ENCODE measurements around the gene GALNT2. TPM values are rescaled to one million over a fixed set of nuclear protein-coding genes. Genes with fewer than 3 reads are reported as not detected.

The GALNT2 gene
- total RNA-seq, 1 donor from 2014 or later = 31.9 TPM

GRCh38 chr1:230263568-230264195, 196.6 kb downstream of the GALNT2 start:
- DNase-seq (ENCODE audit: low read depth) = no peak
- FAIRE-seq = no peak
- Histone ChIP-seq H3K27me3 (ENCODE audit: control insufficient read depth, insufficient read depth, low read length) (no peaks in the 10 kb centered on the region), H3K4me3 (ENCODE audit: low read depth, low read length) (no peak overlapping the region), H3K36me3 (ENCODE audit: control insufficient read depth, insufficient read depth, low read length) (peaks cover 30% of the 10 kb centered on the region)
- TF ChIP-seq CTCF (IDR thresholded peaks at IDR 0.05; ENCODE audit: insufficient read depth, low read length, severe bottlenecking) = no peak

- no peak overlapping the region for H3K4me3 ChIP-seq (ENCODE audit: low read depth, low read length)
- H3K27me3 ChIP-seq (ENCODE audit: control insufficient read depth, insufficient read depth, low read length) = no peaks in the 10 kb centered on the region
- TF ChIP-seq CTCF (IDR thresholded peaks at IDR 0.05; ENCODE audit: insufficient read depth, low read length, severe bottlenecking) = no peak
- DNase-seq (ENCODE audit: low read depth) (no peak), FAIRE-seq (no peak)
- H3K36me3 ChIP-seq (ENCODE audit: control insufficient read depth, insufficient read depth, low read length) = peaks cover 32% of the 10 kb centered on the region
Observed at GRCh38 chr1:230264342-230264741, 197.3 kb downstream of the GALNT2 start.

- no peak for TF ChIP-seq CTCF (IDR thresholded peaks at IDR 0.05; ENCODE audit: insufficient read depth, low read length, severe bottlenecking)
- no peak overlapping the region for H3K4me3 ChIP-seq (ENCODE audit: low read depth, low read length)
- no peaks in the 10 kb centered on the region for H3K27me3 ChIP-seq (ENCODE audit: control insufficient read depth, insufficient read depth, low read length)
- FAIRE-seq (peak; percentile 72), DNase-seq (ENCODE audit: low read depth) (no peak)
- H3K36me3 ChIP-seq (ENCODE audit: control insufficient read depth, insufficient read depth, low read length) = peaks cover 34% of the 10 kb centered on the region
Observed at GRCh38 chr1:230265200-230266115, 198.4 kb downstream of the GALNT2 start.

- no peak for FAIRE-seq
- Histone ChIP-seq H3K27me3 (ENCODE audit: control insufficient read depth, insufficient read depth, low read length) (no peaks in the 10 kb centered on the region), H3K36me3 (ENCODE audit: control insufficient read depth, insufficient read depth, low read length) (peaks cover 38% of the 10 kb centered on the region), H3K4me3 (ENCODE audit: low read depth, low read length) (no peak overlapping the region)
- TF ChIP-seq CTCF (IDR thresholded peaks at IDR 0.05; ENCODE audit: insufficient read depth, low read length, severe bottlenecking) = no peak
- DNase-seq (ENCODE audit: low read depth) = no peak
Observed at GRCh38 chr1:230266456-230266855, 199.4 kb downstream of the GALNT2 start.

GRCh38 chr1:230267338-230268065, 200.5 kb downstream of the GALNT2 start:
- DNase-seq (ENCODE audit: low read depth) (no peak), FAIRE-seq (no peak)
- no peak for TF ChIP-seq CTCF (IDR thresholded peaks at IDR 0.05; ENCODE audit: insufficient read depth, low read length, severe bottlenecking)
- Histone ChIP-seq H3K36me3 (ENCODE audit: control insufficient read depth, insufficient read depth, low read length) (peaks cover 40% of the 10 kb centered on the region), H3K4me3 (ENCODE audit: low read depth, low read length) (no peak overlapping the region), H3K27me3 (ENCODE audit: control insufficient read depth, insufficient read depth, low read length) (no peaks in the 10 kb centered on the region)
